ENCODE results near the gene GPC6.

GPC6 gene

DNA sequence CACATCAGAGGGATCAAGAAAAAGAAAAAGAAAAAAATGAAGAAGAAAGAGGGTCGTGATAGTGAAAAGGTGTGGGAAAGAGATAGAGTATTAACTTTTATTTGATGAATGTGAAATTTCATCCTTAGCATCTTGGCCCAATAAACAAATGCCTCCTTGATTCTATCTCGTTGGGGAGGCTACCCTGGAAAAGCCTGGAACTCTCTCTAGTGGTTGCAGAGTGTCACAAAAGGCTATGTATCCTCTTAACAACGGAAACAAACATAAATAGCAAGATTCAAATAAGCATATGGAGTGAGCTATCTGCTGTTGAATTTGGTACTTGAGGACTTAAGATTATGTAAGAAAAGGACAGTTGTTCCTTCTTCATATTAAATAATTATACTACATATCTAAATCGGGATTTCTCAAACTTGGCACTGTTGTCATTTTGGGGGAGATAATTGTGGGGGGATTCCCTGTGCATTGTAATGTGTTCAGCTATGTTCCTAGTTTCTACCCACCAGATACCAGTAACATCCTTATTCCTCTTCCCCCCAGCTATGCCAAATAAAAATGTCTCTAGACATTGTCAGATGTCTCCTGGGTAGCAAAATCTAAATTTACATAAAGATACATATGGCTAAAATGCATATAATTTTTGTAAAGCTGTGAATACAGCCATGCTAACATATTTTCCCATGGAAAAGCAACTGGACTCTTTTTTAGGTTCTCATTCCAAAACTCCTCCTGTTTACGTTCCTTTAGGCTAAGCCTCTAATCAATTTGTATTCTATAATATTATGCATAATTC, 695.7 kb downstream of the GPC6 start:
- POLR2A ChIA-PET: no interaction called here
- DNase-seq (ENCODE audit: low read depth, low spot score): no peak
- TF ChIP-seq, protein P1, sequence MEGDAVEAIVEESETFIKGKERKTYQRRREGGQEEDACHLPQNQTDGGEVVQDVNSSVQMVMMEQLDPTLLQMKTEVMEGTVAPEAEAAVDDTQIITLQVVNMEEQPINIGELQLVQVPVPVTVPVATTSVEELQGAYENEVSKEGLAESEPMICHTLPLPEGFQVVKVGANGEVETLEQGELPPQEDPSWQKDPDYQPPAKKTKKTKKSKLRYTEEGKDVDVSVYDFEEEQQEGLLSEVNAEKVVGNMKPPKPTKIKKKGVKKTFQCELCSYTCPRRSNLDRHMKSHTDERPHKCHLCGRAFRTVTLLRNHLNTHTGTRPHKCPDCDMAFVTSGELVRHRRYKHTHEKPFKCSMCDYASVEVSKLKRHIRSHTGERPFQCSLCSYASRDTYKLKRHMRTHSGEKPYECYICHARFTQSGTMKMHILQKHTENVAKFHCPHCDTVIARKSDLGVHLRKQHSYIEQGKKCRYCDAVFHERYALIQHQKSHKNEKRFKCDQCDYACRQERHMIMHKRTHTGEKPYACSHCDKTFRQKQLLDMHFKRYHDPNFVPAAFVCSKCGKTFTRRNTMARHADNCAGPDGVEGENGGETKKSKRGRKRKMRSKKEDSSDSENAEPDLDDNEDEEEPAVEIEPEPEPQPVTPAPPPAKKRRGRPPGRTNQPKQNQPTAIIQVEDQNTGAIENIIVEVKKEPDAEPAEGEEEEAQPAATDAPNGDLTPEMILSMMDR (IDR thresholded peaks at IDR 0.05; ENCODE audit: insufficient read depth, low read length, missing control alignments): no peak
- no peak overlapping the region for H3K4me3 ChIP-seq (ENCODE audit: low read depth, low read length)
- CTCF ChIA-PET: no interaction called here

DNA sequence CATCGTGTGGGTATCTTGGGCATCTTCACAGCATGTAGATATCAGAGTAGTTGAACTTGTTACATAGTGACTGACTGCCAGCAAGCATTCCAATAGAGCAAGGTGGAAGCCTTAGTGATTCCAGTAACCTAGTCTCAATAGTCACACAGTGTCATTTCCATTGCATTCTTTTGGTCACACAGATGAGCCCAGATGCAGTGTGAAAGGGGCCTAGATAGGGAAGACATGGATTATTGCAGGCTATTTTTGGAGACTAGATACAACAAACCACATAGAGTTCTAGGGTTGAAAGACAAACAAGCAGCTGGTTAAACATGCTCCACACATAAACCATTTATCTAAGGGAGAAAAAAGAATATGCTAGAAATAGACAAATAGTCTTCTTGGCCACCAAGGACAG, 699.4 kb downstream of the GPC6 start:
- H3K4me3 ChIP-seq (ENCODE audit: low read depth, low read length): no peak overlapping the region
- ChIA-PET POLR2A (no interaction called here), CTCF (interaction anchor here (0.8 to 0.9 kb wide), 2 partner anchors 31 to 677 kb away, joined by 3 read pairs; no protein-coding TSS in a partner anchor)
- no peak for DNase-seq (ENCODE audit: low read depth, low spot score)
- TF ChIP-seq, protein P1 (IDR thresholded peaks at IDR 0.05; ENCODE audit: insufficient read depth, low read length, missing control alignments): no peak

DNA sequence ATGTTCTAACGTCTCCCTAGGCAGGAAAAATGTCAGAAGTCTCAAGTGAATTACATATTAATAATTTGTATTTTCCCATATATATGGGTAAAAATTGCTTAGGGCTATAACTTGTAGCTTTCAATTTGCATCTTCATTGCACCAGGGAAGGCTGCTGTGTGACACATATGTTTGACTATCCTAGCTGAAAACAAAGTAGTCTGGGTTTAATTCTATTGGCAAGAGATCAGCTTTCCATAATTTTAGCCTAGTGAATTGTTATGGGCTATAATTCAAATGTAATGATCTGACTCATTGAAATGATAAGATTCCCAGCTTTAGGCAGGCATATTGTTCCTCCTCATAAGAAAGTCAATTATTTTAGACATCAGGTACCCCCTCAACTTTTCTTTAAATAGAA, 699.8 kb downstream of the GPC6 start:
- DNase-seq (ENCODE audit: low read depth, low spot score): no peak
- CTCF ChIA-PET: interaction anchor here (0.8 to 0.9 kb wide), 2 partner anchors 31 to 678 kb away, joined by 3 read pairs; no protein-coding TSS in a partner anchor
- TF ChIP-seq, protein P1 (IDR thresholded peaks at IDR 0.05; ENCODE audit: insufficient read depth, low read length, missing control alignments): no peak
- POLR2A ChIA-PET: no interaction called here
- H3K4me3 ChIP-seq (ENCODE audit: low read depth, low read length): no peak overlapping the region

DNA sequence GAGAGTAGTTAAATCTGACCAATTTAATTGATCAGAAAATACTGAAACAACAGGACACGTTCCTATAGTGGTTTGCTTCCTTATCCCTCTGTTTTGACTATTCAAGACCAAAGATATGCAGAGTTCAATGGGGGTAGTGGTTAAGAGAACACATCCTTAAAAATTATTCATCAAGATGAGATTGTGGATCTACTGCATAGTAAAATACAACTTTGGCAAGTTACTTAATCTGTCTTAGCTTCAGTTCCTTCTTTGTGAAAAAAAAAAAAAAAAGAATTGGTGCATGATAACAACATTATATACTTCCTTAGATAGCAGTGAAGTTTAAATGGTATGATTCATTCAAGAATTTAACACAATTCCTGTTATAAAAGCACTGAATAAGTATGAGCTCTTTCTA, 700.8 kb downstream of the GPC6 start:
- TF ChIP-seq, protein P1 (IDR thresholded peaks at IDR 0.05; ENCODE audit: insufficient read depth, low read length, missing control alignments): no peak
- DNase-seq (ENCODE audit: low read depth, low spot score): no peak
- CTCF ChIA-PET: no interaction called here
- no peak overlapping the region for H3K4me3 ChIP-seq (ENCODE audit: low read depth, low read length)
- POLR2A ChIA-PET: no interaction called here

DNA sequence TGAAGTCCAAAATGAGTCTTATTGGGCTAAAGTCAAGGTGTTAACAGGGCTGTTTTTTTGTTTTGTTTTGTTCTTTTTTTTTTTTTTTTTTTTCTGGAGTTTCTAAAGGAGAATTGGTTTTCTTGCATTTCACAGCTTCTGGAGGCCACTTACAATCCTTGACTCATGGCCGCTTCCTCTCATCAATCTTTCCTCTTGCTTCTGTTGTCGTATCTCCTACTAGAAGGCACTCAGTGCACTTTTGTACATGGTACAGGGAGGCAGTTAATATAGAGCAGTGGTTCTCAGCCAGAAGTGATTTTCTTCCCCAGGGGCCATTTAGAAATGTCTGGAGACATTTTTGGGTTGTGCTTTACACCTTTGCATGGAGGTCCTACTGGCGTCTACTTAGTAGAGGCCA, 706.3 kb downstream of the GPC6 start:
- no peak for DNase-seq (ENCODE audit: low read depth, low spot score)
- CTCF ChIA-PET: no interaction called here
- no peak overlapping the region for H3K4me3 ChIP-seq (ENCODE audit: low read depth, low read length)
- POLR2A ChIA-PET: no interaction called here
- TF ChIP-seq, protein P1 (IDR thresholded peaks at IDR 0.05; ENCODE audit: insufficient read depth, low read length, missing control alignments): no peak

DNA sequence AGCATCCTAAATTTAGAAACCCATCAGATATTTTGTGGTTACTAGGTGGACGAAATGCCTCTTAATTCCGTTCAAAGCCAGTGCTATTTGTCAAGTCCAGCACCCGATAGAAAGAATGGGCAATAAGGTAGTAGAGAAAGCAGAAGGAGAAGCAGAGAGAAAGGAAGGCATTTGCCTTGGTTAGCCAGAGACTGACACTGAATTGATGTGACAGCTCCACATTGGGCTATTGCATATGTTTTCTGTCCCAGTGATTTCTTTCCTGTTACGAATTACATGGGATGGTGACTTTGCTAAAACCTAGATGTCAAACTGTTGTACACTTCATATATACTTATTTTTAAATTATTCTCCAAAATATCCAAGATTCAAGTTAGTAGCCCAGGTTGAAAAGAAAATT, 710.3 kb downstream of the GPC6 start:
- TF ChIP-seq, protein P1 (IDR thresholded peaks at IDR 0.05; ENCODE audit: insufficient read depth, low read length, missing control alignments): no peak
- DNase-seq (ENCODE audit: low read depth, low spot score): no peak
- CTCF ChIA-PET: no interaction called here
- POLR2A ChIA-PET: no interaction called here
- H3K4me3 ChIP-seq (ENCODE audit: low read depth, low read length): no peak overlapping the region

Measured in AG04449 (cell line).